GM18867 (cell line): ENCODE results near the gene CD99.
"Not testable (repeated sequence)": the region's sequence is repeated elsewhere in the genome, so short reads cannot be mapped to it uniquely, and the experiment has no call there.

Experiments
- ATAC-seq: cut with Tn5 transposase; IDR thresholded peaks from one replicate; pipeline ENCODE4 v1.9.1; 2021; ENCODE audit warnings: mild to moderate bottlenecking, moderate library complexity; ENCODE audit not compliant: unreplicated experiment

Gene CD99

GRCh38 chrX:2766906-2767305 lies 75.8 kb downstream of the CD99 start:
- no peak for ATAC-seq

DNA sequence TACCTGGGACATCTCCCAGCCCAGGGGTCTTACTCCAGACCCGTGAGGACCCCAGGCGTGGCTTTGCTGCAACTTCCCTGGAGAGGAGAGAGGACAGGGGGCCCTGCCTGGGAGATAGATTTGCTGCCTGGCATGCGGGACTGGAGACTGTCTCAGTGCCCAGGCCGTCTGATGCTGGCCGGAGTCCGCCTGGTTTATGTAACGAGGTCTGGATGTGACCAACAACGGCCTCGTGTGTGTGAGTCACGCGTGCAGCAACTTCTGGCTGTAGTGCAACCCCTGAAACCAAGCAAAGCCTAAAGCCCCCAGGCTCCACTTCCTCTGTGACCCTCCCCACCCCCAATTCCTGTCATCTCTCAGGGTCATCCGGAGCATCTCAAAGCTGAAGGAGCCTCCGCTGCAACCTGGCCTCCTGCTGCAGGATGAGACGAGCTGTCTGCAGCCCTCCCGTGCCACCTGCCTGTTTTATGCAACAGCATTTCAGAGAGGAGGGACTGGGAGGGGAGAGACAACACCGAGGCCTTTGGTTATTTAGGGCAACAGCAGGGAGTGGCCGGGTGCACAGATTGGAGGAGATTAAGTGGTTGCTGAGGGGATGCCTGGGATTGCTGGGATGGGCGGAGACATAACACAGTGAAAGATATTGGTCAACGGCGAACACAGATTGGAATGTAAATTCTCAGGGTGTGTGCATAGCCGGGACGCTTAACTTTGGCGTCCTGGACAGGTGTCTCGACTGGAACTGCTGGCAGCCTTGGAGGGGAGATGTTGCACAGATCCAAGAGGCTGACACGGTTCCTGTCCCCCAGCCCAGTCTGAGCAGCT lies 76.7 kb downstream of the CD99 start:
- ATAC-seq = no peak

- no peak for ATAC-seq
Measured at GRCh38 chrX:2769615-2770014, 78.5 kb downstream of the CD99 start.

- ATAC-seq = not testable (repeated sequence)
Measured at GRCh38 chrX:2773166-2774055, 82.3 kb downstream of the CD99 start.

DNA sequence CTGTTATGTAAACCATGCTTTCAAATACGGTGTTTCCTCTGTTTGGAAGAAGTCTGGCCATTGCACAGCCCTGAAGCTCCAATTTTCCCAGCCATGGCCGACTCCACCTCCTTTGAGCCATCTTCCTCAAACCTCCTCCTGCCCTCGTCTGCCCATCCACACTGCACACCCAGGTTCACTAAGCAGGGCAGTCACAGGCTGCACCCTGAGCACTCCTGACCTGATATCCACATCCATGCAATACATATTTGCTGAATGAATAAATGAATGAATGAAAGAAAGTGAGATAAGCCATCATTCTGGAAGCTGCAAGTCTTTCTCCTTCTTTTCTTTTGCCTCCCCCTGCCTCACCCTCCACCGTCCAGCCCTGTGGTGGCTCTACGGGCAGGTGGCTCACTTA lies 83.0 kb downstream of the CD99 start:
- ATAC-seq = no peak

DNA sequence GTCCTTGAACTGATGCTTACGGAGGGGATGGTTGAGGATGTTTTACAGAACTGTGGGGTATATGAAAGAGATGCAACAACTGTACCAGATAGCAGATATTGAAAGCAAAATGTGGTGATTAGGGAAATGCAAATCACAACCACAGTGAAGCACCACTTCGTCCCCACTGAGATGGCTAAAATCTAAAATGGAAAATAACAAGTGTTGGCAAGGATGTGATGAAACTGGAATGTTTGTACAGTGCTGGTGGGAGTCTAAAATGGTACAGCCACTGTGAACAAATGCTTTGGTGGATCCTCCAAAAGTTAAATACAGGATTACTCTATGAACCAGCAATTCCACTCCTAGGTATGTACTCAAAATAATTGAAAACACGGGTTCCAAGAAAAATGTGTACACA lies 83.7 kb downstream of the CD99 start:
- ATAC-seq = no peak

- ATAC-seq = not testable (repeated sequence)
Measured at GRCh38 chrX:2780472-2781225, 89.6 kb downstream of the CD99 start.

- ATAC-seq = no peak
Measured at GRCh38 chrX:2781226-2781571, 90.1 kb downstream of the CD99 start.

DNA sequence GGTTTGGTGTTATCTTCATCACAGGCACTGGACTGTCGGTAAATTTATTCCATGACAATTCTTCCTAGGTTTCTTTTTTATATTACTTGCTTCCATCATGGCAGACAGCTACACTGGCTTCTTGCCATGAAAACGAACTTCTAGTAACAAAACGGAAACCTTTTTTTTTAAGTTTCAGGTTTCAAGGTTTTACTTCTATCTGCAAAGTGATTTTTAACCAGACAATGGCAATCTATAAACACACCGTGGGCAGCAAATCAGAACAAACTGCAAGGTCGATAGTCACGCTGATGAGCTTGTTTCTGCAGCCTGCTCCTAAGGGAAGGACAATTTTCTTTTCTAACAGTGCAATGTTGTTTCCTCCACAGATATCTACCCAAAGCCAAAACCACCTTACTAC lies 90.6 kb downstream of the CD99 start:
- no peak for ATAC-seq

DNA sequence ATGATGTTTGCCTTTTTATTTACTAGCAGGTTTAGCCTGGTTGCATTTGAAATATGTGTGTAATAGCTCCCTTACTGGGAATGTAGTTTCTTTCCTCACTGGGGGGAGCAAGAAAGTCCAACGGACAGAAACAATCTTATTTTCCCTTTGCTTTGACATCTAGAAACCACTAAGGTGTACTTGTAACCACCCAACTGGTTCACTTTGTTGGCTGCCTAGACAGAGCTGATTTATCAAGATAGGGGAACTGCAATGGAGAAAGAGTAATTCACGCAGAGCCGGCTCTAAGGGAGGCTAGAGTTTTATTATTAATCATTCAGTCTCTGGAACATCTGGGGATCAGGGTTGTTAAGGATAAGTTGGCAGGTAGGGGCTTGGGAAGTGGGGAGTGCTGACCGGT lies 91.1 kb downstream of the CD99 start:
- ATAC-seq = no peak

- ATAC-seq = no peak
Measured at GRCh38 chrX:2782778-2783177, 91.7 kb downstream of the CD99 start.

- no peak for ATAC-seq
Measured at GRCh38 chrX:2784026-2784425, 92.9 kb downstream of the CD99 start.

DNA sequence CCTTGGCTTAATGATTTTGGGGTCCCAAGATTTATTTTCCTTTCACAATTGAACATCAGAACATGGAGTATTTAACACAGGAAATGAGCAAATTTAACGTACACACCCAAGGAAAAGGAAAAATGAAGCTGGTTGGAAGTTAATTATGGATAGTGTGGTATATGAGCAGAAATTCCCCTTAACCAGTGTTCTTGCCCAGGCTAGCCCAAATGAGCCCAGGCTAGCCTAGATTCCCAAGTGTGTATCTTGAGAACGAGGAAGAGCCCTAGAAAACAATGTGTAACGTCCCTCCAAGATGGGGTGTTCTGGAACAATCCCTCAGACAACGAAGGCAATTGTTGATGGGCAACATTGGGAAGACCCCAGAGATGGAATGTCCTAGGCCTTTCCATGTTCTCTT lies 94.4 kb downstream of the CD99 start:
- no peak for ATAC-seq

DNA sequence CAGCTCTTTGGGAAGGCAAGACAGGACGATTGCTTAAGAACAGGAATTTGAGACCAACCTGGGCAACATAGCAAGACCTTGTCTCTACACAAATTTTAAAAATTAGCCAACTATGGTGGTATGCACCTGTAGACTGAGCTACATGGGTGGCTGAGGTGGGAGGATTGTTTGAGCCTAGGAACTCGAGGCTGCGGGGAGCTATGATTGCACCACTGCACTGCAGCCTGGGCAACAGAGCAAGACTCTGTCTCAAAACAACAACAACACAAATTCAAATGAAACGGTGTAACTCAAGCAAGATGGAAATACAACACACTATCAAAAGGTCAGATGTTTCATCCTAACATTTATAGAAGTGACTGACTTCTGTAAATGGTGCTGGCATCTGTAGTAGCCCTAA lies 97.9 kb downstream of the CD99 start:
- no peak for ATAC-seq

DNA sequence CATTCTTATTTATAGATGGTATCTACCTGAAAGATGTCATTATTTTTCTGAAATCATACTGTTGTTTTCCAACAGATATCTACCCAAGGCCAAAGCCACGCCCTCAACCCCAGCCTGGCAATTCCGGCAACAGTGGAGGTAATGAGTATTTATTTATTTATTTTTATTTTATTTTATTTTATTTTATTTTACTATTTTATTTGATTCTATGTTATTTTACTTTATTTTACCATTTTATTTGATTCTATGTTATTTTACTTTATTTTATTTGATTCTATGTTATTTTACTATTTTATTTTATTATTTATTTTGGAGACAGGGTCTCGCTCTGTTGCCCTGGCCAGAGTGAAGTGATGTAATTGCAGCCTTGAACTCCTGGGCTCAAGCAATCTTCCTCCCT lies 98.5 kb downstream of the CD99 start:
- ATAC-seq = no peak
